NCI-H2227 (cell line): ENCODE measurements around the gene FRS2.
"Not testable (repeated sequence)": the region's sequence is repeated elsewhere in the genome, so short reads cannot be mapped to it uniquely, and the experiment has no call there.

ENCODE experiments used
- DNase-seq: peaks from one replicate; lab custom pipeline; 2025; ENCODE audit not compliant: unreplicated experiment; lab: John Stamatoyannopoulos, UW

The FRS2 gene

GRCh38 chr12:69470189-69471075 lies at the start of gene FRS2:
Gene FRS2 (plus strand): TSS chr12:69470388. CDS start chr12:69569031, 98,643 bp downstream.
- DNase-seq: peak; percentile 94

GRCh38 chr12:69421548-69421947 lies 48.6 kb upstream of the FRS2 start:
- no peak for DNase-seq

GRCh38 chr12:69423037-69423905 lies 46.9 kb upstream of the FRS2 start:
- no peak for DNase-seq

- no peak for DNase-seq
Measured at GRCh38 chr12:69425417-69425816, 44.8 kb upstream of the FRS2 start.

GRCh38 chr12:69428351-69429073 lies 41.7 kb upstream of the FRS2 start:
- no peak for DNase-seq

- DNase-seq: no peak
Measured at GRCh38 chr12:69430942-69431590, 39.1 kb upstream of the FRS2 start.

- DNase-seq: no peak
Measured at GRCh38 chr12:69431591-69432222, 38.5 kb upstream of the FRS2 start.

- DNase-seq: no peak
Measured at GRCh38 chr12:69433653-69434052, 36.5 kb upstream of the FRS2 start.

- no peak for DNase-seq
Measured at GRCh38 chr12:69435644-69436043, 34.5 kb upstream of the FRS2 start.

GRCh38 chr12:69437073-69437472 lies 33.1 kb upstream of the FRS2 start:
- DNase-seq: no peak

- no peak for DNase-seq
Measured at GRCh38 chr12:69438539-69438938, 31.6 kb upstream of the FRS2 start.

GRCh38 chr12:69440016-69440415 lies 30.2 kb upstream of the FRS2 start:
- DNase-seq: no peak

GRCh38 chr12:69440886-69441285 lies 29.3 kb upstream of the FRS2 start:
- DNase-seq: no peak

GRCh38 chr12:69442894-69443293 lies 27.3 kb upstream of the FRS2 start:
- no peak for DNase-seq

- DNase-seq: no peak
Measured at GRCh38 chr12:69443916-69444315, 26.3 kb upstream of the FRS2 start.

GRCh38 chr12:69447892-69448291 lies 22.3 kb upstream of the FRS2 start:
- no peak for DNase-seq

GRCh38 chr12:69452598-69453132 lies 17.5 kb upstream of the FRS2 start:
- not testable (repeated sequence) for DNase-seq

- no peak for DNase-seq
Measured at GRCh38 chr12:69456239-69456638, 13.9 kb upstream of the FRS2 start.

- no peak for DNase-seq
Measured at GRCh38 chr12:69457433-69457832, 12.8 kb upstream of the FRS2 start.

- DNase-seq: no peak
Measured at GRCh38 chr12:69459477-69459876, 10.7 kb upstream of the FRS2 start.
